ENCODE measurements around the gene SYPL2.
"Not testable (repeated sequence)": the region's sequence is repeated elsewhere in the genome, so short reads cannot be mapped to it uniquely, and the experiment has no call there.

SYPL2 gene

GRCh38 chr1:109470245-109470644, 3.9 kb downstream of the SYPL2 start:
- FAIRE-seq (no peak), DNase-seq (ENCODE audit: insufficient read length, low spot score) (no peak)
- no peak for TF ChIP-seq CTCF (IDR thresholded peaks at IDR 0.05; ENCODE audit: insufficient read depth, missing control alignments)

GRCh38 chr1:109472779-109473178, 6.4 kb downstream of the SYPL2 start:
- DNase-seq (ENCODE audit: insufficient read length, low spot score) (no peak), FAIRE-seq (no peak)
- TF ChIP-seq CTCF (IDR thresholded peaks at IDR 0.05; ENCODE audit: insufficient read depth, missing control alignments): no peak

GRCh38 chr1:109473284-109474057, 7.1 kb downstream of the SYPL2 start:
- DNase-seq (ENCODE audit: insufficient read length, low spot score); FAIRE-seq: not testable (repeated sequence)

GRCh38 chr1:109474697-109475096, 8.4 kb downstream of the SYPL2 start:
- no peak for DNase-seq (ENCODE audit: insufficient read length, low spot score)
- TF ChIP-seq CTCF (IDR thresholded peaks at IDR 0.05; ENCODE audit: insufficient read depth, missing control alignments): no peak
- no peak for FAIRE-seq

GRCh38 chr1:109475261-109475660, 8.9 kb downstream of the SYPL2 start:
- no peak for FAIRE-seq
- TF ChIP-seq CTCF (IDR thresholded peaks at IDR 0.05; ENCODE audit: insufficient read depth, missing control alignments): no peak
- no peak for DNase-seq (ENCODE audit: insufficient read length, low spot score)

GRCh38 chr1:109476825-109477224, 10.5 kb downstream of the SYPL2 start:
- TF ChIP-seq CTCF (IDR thresholded peaks at IDR 0.05; ENCODE audit: insufficient read depth, missing control alignments): no peak
- DNase-seq (ENCODE audit: insufficient read length, low spot score): no peak
- no peak for FAIRE-seq

GRCh38 chr1:109477821-109478220, 11.5 kb downstream of the SYPL2 start:
- no peak for TF ChIP-seq CTCF (IDR thresholded peaks at IDR 0.05; ENCODE audit: insufficient read depth, missing control alignments)
- FAIRE-seq (no peak), DNase-seq (ENCODE audit: insufficient read length, low spot score) (no peak)

All from D721Med (cell line).